Smooth muscle cell (in vitro differentiated cells): ENCODE data around the gene BEGAIN. TPM values are rescaled to one million over a fixed set of nuclear protein-coding genes. Genes with fewer than 3 reads are reported as not detected.

Experiments used
- DNase-seq: peaks from one replicate; lab custom pipeline; 2025; ENCODE audit not compliant: unreplicated experiment; lab: John Stamatoyannopoulos, UW
- H2AFZ ChIP-seq: fragments of 200-600 bp; sonication (generic); 2 replicates; pipeline ENCODE4 v1.6.0; 2016; ENCODE audit warnings: antibody characterized with exemption, low read depth, mild to moderate bottlenecking
- H3F3A ChIP-seq: fragments of 200-600 bp; sonication (generic); 2 replicates; pipeline ENCODE4 v1.6.0; 2017; ENCODE audit warnings: antibody characterized with exemption, low read depth
- H3K27ac ChIP-seq: fragments of 200-600 bp; sonication (generic); 2 replicates; pipeline ENCODE4 v1.5.1; 2016; ENCODE audit warnings: low read depth, mild to moderate bottlenecking
- H3K27me3 ChIP-seq: fragments of 200-600 bp; sonication (generic); 2 replicates; pipeline ENCODE4 v1.6.1; 2016; ENCODE audit warnings: low read depth, mild to moderate bottlenecking
- H3K36me3 ChIP-seq: fragments of 200-600 bp; sonication (generic); 2 replicates; pipeline ENCODE4 v1.5.1; 2016; ENCODE audit warnings: low read depth
- H3K4me1 ChIP-seq: fragments of 200-600 bp; sonication (generic); 2 replicates; pipeline ENCODE4 v1.5.1; 2016; ENCODE audit warnings: low read depth
- H3K4me2 ChIP-seq: fragments of 200-600 bp; sonication (generic); 2 replicates; pipeline ENCODE4 v1.6.0; 2016; ENCODE audit warnings: mild to moderate bottlenecking
- H3K4me3 ChIP-seq: fragments of 200-600 bp; sonication (generic); 2 replicates; pipeline ENCODE4 v1.5.1; 2016; ENCODE audit warnings: mild to moderate bottlenecking
- H3K79me2 ChIP-seq: fragments of 200-600 bp; sonication (generic); 2 replicates; pipeline ENCODE4 v1.6.0; 2016; ENCODE audit warnings: low read depth, mild to moderate bottlenecking
- H3K9ac ChIP-seq: fragments of 200-600 bp; sonication (generic); 2 replicates; pipeline ENCODE4 v1.6.0; 2016; ENCODE audit warnings: low read depth
- H3K9me3 ChIP-seq: fragments of 200-600 bp; sonication (generic); replicated peaks from 2 replicates; pipeline ENCODE4 v1.5.1; 2016; ENCODE audit warnings: low read depth
- H4K20me1 ChIP-seq: fragments of 200-600 bp; sonication (generic); 2 replicates; pipeline ENCODE4 v1.6.0; 2016; ENCODE audit warnings: low read depth
- WGBS: methylation state at CpG from one replicate; pipeline ENCODE4 v1.1.7; 2016; ENCODE audit warnings: low lambda C conversion rate; 5-methylcytosine and 5-hydroxymethylcytosine counted together
- polyA plus RNA-seq: library from polyadenylated mRNA; unstranded; fragments of >200 nt; fragmentation: Nextera tagmentation; extraction: Ambion mirVana; gene quantifications from 2 replicates; pipeline ENCODE4 v1.2.1, GENCODE V29; 2016
- total RNA-seq: library from RNA; depleted of rRNA; stranded (reverse); fragments of >200 nt; gene quantifications from 2 replicates; pipeline ENCODE4 v1.2.3, GENCODE V29; 2014
- TF ChIP-seq, protein P1 (sequence below): fragments of 200-600 bp; sonication (generic); IDR thresholded peaks from 2 replicates; pipeline ENCODE4 v1.5.1; 2017; ENCODE audit warnings: borderline replicate concordance, mild to moderate bottlenecking, antibody characterized with exemption; ENCODE audit not compliant: insufficient read depth, poor library complexity, severe bottlenecking

Gene BEGAIN
- total and polyA plus RNA-seq, 2 experiments from 2014 or later: 4.7 to 11.7 TPM

DNA sequence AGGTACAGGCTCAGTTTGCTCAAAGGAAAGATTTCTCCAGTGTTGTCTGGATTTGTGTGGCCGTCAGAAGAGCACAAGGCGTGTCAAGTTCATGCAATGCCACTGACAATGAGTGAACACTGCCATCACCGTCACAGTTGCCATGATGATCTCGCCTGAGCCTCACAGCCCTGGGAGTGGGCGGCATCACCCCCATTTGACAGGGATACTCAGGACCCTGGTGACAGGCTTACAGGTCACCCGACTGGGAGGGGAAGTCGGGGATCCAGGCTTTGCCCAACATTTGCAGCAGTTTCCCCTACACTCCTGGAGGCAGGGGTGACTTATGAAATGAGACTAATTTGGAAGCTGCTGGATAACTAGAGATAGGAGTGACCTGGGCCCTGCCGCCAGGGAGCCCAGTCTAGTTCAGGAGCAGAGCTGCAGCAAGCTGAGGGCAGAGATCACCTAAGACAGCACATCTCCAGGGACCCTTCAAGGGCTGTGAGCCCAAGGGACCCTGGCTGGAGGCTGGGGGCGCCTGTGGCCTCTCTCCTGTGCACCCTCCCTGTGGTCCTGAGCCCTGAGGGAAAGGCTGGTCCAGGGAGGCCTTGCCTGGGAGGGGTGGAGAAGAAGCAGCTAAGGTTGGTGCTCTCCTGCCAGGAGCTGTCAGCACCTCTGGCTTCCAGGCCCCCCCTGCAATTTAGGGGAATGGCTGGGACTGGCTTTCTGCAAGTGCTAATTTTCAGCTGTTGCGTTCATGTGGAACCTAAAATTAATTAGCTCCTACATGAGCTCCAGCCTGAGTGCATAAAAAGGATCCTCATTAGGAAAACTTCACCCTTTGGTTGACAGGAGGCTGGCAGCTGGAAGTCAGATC lies 32.4 kb upstream of the BEGAIN start:
- 92% methylated on average over 10 of the region's 10 CpGs for WGBS
- TF ChIP-seq, protein P1, sequence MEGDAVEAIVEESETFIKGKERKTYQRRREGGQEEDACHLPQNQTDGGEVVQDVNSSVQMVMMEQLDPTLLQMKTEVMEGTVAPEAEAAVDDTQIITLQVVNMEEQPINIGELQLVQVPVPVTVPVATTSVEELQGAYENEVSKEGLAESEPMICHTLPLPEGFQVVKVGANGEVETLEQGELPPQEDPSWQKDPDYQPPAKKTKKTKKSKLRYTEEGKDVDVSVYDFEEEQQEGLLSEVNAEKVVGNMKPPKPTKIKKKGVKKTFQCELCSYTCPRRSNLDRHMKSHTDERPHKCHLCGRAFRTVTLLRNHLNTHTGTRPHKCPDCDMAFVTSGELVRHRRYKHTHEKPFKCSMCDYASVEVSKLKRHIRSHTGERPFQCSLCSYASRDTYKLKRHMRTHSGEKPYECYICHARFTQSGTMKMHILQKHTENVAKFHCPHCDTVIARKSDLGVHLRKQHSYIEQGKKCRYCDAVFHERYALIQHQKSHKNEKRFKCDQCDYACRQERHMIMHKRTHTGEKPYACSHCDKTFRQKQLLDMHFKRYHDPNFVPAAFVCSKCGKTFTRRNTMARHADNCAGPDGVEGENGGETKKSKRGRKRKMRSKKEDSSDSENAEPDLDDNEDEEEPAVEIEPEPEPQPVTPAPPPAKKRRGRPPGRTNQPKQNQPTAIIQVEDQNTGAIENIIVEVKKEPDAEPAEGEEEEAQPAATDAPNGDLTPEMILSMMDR: no peak
- Histone ChIP-seq H3K9ac (no peak overlapping the region), H3K4me1 (no peaks in the 10 kb centered on the region), H3K27me3 (peaks cover 5% of the 10 kb centered on the region), H2AFZ (no peak overlapping the region), H3K4me2 (no peak overlapping the region), H3K36me3 (no peaks in the 10 kb centered on the region), H4K20me1 (no peaks in the 10 kb centered on the region), H3K4me3 (no peak overlapping the region), H3K27ac (no peak overlapping the region), H3F3A (no peaks in the 10 kb centered on the region), H3K79me2 (no peaks in the 10 kb centered on the region), H3K9me3 (no peaks in the 10 kb centered on the region)
- no peak for DNase-seq

DNA sequence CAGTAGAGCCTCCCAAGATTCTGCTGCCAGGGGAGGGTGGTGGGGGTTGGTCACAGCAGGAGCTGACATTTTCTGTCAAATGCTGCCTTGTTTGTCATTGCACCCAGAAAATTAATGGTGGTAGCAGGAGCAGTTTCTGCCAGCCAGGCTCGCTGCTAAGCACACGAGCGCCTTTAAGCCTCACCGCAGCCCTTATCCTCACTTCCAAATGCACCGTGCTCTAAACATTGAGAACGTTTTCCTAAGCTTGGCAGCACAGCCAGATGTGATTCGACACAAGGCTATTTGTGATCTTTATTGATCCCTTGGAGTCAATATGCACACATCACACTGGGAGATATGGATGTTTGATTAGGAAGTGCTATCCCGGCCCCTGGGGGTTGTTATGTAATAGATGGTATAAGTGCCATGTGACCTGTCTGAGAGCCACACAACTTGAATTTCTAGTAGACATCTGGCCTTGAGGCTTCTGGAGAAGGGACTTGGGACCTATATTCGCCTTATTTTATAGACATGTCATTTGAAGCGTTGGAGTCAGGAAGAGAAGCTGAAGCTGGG lies 31.6 kb upstream of the BEGAIN start:
- DNase-seq: no peak
- H3K9ac ChIP-seq: no peak overlapping the region
- no peak overlapping the region for H2AFZ ChIP-seq
- no peaks in the 10 kb centered on the region for H3K79me2 ChIP-seq
- H3K4me3 ChIP-seq: no peak overlapping the region
- H3K27me3 ChIP-seq: no peaks in the 10 kb centered on the region
- no peaks in the 10 kb centered on the region for H3F3A ChIP-seq
- 80% methylated on average over 10 of the region's 10 CpGs for WGBS
- H3K27ac ChIP-seq: no peak overlapping the region
- TF ChIP-seq, protein P1: no peak
- H3K9me3 ChIP-seq: no peaks in the 10 kb centered on the region
- no peak overlapping the region for H3K4me2 ChIP-seq
- H3K36me3 ChIP-seq: no peaks in the 10 kb centered on the region
- H4K20me1 ChIP-seq: no peaks in the 10 kb centered on the region
- H3K4me1 ChIP-seq: no peaks in the 10 kb centered on the region

DNA sequence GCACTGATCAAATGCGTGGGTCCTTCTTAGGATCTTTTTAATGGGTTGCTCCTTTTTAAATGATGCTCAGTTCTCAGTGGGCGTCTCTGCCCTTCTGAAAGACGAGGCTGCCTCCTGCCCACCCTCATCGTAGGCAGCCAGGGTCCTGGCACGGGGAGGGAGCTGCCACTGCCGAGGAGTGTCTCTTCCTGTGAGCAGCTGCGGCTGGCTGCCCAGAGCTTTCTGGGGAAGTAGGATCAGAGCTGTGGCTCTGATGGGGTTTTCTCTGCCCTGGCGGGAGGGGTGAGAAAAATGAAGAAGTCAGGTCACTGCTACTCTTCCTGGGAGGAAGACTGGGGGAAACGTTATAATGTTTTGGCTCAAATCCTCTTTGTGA lies 31.1 kb upstream of the BEGAIN start:
- Histone ChIP-seq H3K4me3 (no peak overlapping the region), H3K9ac (no peak overlapping the region), H3K27me3 (no peaks in the 10 kb centered on the region), H4K20me1 (no peaks in the 10 kb centered on the region), H3K9me3 (no peaks in the 10 kb centered on the region), H3K79me2 (no peaks in the 10 kb centered on the region), H3F3A (no peaks in the 10 kb centered on the region), H3K36me3 (no peaks in the 10 kb centered on the region), H2AFZ (no peak overlapping the region), H3K27ac (no peak overlapping the region), H3K4me2 (no peak overlapping the region), H3K4me1 (no peaks in the 10 kb centered on the region)
- 65% methylated on average over 9 of the region's 9 CpGs for WGBS
- no peak for DNase-seq
- TF ChIP-seq, protein P1: no peak
